DOHH2 (cell line): ENCODE measurements around the gene KCTD15.

ENCODE experiments used
- CTCF ChIP-seq: fragments of 200-600 bp; sonication (generic); IDR thresholded peaks from one replicate; pipeline ENCODE4 v1.5.1; 2014; ENCODE audit warnings: antibody characterized with exemption, mild to moderate bottlenecking, low read depth, low read length; ENCODE audit not compliant: poor library complexity, severe bottlenecking
- EZH2phosphoT487 ChIP-seq: fragments of 200-600 bp; sonication (generic); IDR thresholded peaks from 2 replicates; pipeline ENCODE4 v1.6.1; 2017; ENCODE audit warnings: borderline replicate concordance, mild to moderate bottlenecking, antibody characterized with exemption, low read length, moderate library complexity, mixed read lengths

- TF ChIP-seq CTCF (no peak), EZH2phosphoT487 (no peak)
Measured at GRCh38 chr19:33845498-33845897, 48.8 kb downstream of the KCTD15 start.
